ENCODE measurements around the gene USP31.
A peak's percentile ranks its signal among the peaks of the same experiment; 100 is the strongest.

Gene USP31

GRCh38 chr16:23059433-23059832 is 89.8 kb downstream of the USP31 start:
- no peak for DNase-seq

DNA sequence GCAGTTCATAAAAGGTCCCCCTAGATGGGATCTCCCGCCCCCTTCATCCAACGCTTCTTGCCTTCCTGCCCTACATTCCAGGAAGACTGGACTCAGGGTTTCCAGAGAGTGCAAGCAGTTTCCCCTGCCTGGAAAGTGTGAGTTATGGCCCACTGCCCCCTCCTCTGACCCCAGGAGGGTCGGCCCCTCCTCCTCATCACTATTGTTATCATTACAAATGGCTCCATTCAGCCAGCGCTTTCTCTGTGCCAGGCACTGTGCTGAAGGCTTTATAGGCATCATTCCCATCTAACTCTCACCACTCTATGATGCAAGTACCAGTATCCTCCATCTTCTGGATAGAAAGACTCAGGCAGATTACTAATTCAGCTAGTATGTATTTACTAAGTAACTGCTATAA is 90.7 kb downstream of the USP31 start:
- DNase-seq, result no peak

DNA sequence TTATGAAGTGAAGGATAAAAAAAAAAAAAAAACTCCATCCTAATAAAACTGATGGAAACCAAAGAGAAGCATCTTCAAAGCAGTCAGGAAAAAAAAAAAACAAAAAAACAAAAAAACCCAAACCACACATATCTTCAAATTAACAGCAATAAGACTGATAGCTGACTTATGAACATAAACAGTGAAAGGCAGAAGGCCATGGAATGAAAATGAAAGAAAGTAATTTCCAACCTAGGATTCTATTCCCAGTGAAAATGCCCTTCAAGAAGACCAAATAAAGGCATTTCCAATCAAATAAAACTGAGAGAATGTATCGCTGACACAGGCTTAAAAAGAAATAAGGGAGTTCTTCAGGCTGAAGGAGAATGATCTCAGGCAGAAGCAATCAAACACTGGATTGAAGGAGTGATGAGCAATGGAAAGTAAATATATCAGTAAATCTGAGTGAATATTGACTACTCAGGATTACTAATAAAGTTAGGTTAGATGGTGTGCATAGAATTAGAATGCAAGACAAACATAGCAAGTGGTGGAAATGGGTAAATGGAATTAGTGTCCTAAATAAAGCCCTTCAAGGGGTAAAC is 92.1 kb downstream of the USP31 start:
- DNase-seq, result no peak

DNA sequence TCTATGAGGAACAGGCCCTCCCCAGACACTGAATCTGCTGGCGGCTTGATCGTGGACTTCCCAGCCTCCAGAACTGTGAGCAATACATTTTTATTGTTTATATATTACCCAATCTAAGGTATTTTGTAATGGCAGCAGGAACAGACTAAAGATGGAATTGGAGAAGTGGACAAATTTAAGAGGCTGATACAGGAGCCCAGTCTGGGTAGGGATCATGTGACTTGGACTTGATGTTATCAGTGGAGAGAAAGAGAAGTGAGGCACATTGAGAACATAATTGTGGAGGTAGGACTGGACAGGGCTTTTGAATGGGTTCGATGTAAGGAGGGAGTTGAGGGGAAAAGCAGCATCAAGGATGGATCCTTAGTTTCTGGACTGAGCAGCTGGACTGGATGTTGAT is 93.8 kb downstream of the USP31 start:
- no peak for DNase-seq

DNA sequence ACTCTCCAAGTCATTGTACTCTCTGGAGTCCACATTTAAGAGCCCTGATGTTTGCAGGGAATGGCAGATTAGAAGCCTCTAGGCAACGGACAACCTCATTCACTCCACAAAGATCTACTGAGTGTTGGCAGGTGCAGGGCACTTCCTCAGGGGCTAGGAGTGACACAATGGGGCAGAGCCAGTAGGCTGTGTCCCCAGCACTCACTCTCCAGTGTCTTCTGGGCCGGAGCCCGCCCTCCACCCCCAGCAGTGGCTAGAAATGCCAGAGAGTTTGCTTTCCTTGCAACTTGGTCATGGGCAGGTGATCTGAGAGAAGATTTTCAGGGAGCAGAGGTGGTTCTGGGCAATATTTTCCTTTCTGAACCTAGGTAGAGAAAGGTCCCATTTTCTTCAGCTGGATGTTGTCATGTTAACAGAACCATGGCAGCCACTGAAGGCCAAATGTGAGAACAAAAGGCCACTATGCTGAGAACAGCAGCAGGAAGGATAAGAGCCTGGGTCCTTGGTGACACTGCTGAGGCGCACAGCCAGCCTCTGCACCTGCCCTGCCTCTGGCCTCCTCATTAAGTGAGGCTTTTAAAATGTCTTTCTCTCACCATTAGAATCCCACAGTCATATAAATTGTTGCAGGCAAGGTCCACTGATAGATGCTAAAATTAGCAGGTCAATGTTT is 96.2 kb downstream of the USP31 start:
- DNase-seq, result no peak

DNA sequence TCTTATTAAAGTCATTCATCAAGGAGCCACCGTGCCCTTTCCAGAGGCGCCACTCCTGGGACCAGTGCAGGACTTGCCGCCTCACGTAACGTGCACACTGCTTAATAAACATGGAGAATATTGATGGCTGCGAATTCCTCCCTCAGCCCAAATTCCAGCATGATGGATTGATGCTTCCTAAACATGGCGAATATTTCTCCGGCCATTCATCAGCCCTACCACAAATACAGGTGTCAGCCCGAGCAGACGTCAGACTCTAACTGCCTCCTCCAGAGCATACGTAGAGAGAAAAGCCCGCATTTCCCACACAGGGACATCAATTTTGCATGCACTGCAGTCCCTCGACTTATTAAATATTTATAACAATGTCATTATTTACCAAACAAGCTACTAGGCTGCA is 97.0 kb downstream of the USP31 start:
- DNase-seq, result no peak

DNA sequence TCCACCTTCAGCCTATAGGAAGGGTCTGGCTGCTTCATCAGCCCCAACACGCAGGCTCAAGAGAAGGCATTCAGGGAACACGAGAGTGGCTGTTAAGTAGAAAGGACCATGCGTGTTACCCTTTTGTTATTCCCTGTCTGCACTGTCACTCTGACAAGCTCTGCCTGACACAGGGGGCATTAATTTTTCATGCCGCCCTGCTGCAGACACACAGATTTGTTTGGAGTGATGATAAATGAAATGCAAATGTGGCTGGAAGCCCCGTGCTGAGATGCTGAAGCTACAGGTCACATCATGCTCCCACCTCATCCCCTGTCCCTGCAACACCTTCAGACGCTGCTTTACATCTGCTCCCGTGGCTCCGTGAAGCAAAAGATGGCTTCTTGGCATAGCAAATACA is 97.7 kb downstream of the USP31 start:
- no peak for DNase-seq

DNA sequence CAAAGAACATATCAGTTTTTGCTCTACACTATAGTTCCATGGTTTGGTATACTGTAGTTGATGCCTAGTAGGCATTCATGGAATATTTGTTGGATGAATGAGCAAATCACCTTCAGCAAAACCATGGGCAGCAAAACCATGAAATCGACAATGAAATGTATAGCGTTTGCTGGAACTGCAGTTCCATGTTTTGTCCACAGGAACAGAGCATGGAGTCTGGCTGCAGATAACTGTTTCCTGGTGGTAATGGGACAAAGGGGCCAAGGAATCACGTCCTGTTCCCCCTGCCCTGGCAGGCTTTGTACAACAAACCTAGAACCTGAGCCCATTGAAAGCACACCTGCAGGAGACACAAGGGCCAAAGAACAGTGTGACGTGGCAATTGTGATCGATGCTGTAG is 101.1 kb downstream of the USP31 start:
- DNase-seq, result no peak

DNA sequence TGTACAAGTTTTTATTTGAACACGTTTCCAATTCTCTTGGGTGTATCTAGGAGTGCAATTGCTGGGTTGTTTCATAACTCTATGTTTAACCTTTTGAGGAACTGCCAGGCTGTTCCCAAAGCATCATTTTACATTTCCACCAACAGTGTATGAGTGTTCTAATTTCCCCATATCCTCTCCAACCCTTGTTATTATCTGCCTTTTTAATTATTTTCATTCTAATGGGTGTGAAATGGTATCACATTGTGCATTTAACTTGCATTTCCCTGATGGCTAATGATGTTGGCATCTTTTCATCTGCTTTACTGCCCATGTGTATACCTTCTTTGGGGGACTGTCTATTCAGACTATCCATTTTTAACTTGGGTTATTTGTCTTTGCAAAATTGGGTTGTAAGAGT is 104.2 kb downstream of the USP31 start:
- DNase-seq, result no peak

- no peak for DNase-seq
Measured at GRCh38 chr16:23040246-23040645, 109.0 kb downstream of the USP31 start.

DNA sequence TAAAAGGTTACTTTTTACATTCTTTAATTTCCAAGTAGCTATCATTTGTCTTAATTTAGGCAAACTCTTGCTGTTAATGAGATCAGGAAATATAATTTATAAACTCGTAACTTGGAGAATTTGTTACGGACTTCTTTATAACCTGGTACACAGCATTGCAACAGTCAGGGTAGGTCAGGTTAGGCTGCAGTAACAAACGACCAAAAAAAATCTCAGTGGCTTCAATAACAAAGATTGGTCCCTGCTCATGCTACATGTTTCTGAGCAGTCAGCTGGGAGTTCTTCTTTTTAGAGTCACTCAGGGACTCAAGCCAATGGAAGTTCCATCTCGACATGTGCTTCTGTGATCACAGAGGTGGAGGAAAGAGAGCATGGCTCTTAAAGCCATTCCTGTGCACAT is 110.1 kb downstream of the USP31 start:
- DNase-seq, result no peak

- DNase-seq, result no peak
Measured at GRCh38 chr16:23035240-23035639, 114.0 kb downstream of the USP31 start.

GRCh38 chr16:23031508-23032098 is 117.6 kb downstream of the USP31 start:
- DNase-seq, result no peak

GRCh38 chr16:23029733-23030420 is 119.4 kb downstream of the USP31 start:
- no peak for DNase-seq

DNA sequence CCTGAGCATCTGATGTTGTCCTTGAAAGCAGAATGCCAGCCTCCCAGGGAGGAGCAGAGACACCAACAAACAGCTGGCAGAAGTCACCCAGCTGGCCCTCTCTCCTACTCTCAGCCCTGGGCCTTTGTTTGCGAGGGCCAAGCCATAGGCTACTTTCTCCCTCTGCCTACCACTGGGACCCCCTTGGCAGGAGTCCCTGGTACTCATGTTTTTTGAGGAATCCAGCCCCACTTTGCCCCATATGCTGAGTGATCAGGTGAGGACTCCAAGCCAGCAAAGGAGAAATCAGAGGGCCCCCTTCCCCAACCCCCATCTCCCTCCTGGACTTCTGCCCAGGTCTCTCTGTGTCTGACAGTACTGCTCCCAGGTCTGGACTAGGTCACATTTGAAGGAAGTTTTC is 121.9 kb downstream of the USP31 start:
- DNase-seq, result no peak

DNA sequence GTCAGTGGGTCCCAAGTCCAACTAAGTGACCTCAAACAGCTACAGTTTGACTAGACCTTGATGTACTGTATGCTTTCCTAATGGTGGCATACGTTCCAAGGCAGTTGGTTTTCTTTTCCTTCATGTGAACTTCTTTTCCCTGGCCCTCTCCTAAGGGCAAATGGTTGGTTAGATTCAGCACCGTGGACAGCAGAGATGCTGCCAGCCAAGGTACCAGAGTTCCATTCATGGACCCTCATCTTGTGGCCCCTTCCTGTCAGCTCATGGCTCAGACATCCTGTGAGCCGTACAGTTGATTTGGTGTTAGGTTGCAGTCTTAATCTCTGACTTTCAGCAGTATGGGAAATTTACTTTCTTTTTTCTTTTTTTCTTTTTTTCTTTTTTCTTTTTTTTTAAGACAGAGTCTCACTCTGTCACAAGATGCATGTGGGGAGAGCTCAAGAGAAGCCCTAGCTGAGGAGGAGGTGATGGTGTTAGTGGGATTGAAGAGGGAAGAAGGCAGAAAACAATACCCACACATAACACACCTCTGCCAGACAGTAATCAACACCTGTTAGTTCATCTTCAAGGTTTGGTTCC is 122.4 kb downstream of the USP31 start:
- DNase-seq, result no peak

DNA sequence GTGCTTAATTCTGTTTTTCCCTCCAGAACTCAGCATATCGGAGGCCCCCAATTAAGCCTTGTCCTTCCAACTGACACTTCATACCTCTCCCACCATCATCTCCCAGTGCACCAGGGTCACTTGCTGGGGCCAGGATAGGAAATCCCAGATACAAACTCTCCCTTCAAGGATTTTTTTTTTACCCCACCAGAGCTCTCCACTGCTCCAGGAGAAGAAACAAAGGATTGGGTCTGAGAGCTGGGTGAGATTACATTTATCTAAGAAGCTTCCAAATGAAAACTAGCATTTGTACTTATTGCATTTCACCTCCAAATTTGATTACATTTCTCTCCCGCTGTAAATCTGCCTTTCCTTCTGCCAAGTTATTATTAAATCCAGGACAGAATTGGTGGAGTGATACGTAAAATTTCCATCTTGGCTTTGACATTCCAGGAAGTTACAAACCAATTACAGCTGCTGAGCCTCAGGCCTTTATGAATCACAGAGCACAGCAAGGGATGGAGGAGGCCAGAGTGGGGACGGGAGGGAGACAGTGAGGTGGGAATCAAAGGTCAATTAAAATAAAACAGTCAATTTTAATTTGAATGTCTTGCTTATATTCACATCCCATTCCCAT is 123.5 kb downstream of the USP31 start:
- no peak for DNase-seq

DNA sequence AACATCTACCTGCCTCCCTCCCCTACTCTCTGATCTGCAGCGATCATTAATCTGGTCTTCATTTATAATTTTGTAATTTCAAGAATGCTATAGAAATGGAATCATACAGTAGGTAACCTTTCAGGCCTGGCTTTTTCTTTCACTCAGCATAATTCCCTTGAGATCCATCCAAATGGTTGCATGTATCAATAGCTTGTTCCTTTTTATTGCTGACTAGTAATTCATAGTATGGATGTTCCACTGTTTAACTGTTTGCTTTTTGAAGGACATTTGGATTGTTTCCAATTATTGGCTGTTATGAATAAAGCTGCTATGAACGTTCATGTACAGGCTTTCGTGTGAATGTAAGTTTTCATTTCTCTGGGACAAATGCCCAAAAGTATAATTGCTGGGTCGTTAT is 125.2 kb downstream of the USP31 start:
- DNase-seq, result peak; percentile 17

DNA sequence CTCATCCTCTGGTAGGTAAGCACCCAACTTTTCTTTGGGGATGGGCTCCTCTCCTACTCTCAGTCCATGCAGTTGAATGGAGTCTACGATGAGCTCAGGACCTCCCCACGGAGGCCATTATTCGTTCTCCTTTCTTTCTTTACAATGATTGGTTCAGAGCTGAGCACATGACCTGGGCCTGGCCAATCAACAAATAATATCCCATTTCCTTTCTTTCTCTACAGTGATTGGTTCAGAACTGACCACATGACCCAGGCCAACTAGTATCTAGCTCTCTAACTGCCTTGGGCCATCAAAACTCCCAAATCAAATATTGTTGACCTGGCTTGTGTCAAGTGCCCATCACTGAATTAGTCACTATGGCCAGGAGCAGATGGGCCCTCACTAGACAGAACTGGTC is 129.2 kb downstream of the USP31 start:
- no peak for DNase-seq

GRCh38 chr16:23016368-23016767 is 132.9 kb downstream of the USP31 start:
- peak; percentile 21 for DNase-seq

GRCh38 chr16:23015580-23015979 is 133.7 kb downstream of the USP31 start:
- no peak for DNase-seq

DNA sequence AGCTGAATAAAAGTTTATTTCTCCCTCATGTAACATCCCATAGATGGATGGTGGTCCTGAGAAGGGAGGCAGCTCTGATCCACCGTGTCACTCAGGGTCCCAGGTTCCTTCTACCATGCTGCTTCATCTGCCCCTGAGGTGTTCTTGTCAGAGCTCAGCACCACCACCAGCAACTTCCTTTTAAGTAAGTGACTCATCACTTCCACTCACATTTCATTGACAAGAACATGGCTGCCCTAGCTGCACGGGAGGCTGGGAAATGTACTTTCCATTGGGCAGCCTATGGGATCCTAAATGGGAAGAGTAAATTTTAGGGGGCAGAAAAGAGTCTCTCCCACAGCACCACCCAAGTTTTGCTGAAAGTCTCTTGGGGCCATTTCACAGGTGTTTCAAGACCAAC is 134.7 kb downstream of the USP31 start:
- no peak for DNase-seq
